Activated T-cell treated with anti-CD3 and anti-CD28 coated beads, Interleukin-2, amount 50 U/mL, for 4 hours (primary cell): Measurements from ENCODE around the gene TELO2. TPM values are rescaled to one million over a fixed set of nuclear protein-coding genes. Genes with fewer than 3 reads are reported as not detected.
"Not testable (repeated sequence)": the region's sequence is repeated elsewhere in the genome, so short reads cannot be mapped to it uniquely, and the experiment has no call there.

Experiments
- ATAC-seq, 2 donors: fragments of 200-7000 bp; cut with Tn5 transposase; one replicate each; pipeline ENCODE4 v1.10.0; 2021
- DNase-seq: peaks from one replicate; pipeline ENCODE4 v3.0.0-alpha.2; 2020
- H3K27me3 Mint-ChIP-seq: one replicate; pipeline ENCODE4 v1.8.0; 2021; ENCODE audit warnings: low read depth, mixed read lengths
- H3K36me3 Mint-ChIP-seq: one replicate; pipeline ENCODE4 v1.8.0; 2022; ENCODE audit warnings: mixed read lengths; ENCODE audit not compliant: insufficient read depth
- H3K4me1 Mint-ChIP-seq: one replicate; pipeline ENCODE4 v1.8.0; 2021; ENCODE audit warnings: low read depth, mixed read lengths
- H3K4me3 Mint-ChIP-seq: one replicate; pipeline ENCODE4 v1.8.0; 2021; ENCODE audit warnings: mild to moderate bottlenecking, moderate library complexity, mixed read lengths
- H3K9me3 Mint-ChIP-seq: one replicate; pipeline ENCODE4 v1.8.0; 2021; ENCODE audit warnings: mixed read lengths
- total RNA-seq, 3 donors: library from RNA; stranded (reverse); gene quantifications; one replicate each; pipeline ENCODE4 v1.2.1, GENCODE V29; 2021

Gene TELO2
- total RNA-seq, 3 donors from 2014 or later, result 103 to 131 (median 121) TPM

DNA sequence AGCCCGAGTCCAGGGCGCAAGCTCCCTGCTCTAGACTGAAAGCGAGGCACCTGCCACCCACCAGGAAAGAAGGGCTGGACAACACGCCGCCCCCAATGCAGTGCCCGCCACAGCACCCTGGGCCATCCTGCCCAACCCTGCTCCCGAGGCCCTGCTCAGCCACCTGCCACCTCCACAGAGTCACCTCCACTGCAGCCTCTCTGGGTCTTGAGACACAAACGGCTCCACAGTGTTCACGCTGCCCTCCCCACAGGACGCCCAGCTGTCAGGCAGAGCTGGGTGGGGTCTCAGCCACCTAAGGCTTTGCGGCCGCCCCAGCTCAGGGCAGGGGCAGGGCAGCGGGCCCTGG, 27.6 kb upstream of the TELO2 start:
- peaks cover 4% of the 10 kb centered on the region for H3K36me3 Mint-ChIP-seq
- peaks cover 9% of the 10 kb centered on the region for H3K4me1 Mint-ChIP-seq
- H3K9me3 Mint-ChIP-seq, result no peaks in the 10 kb centered on the region
- H3K4me3 Mint-ChIP-seq, result no peak overlapping the region
- ATAC-seq (no peak), DNase-seq (no peak)
- no peaks in the 10 kb centered on the region for H3K27me3 Mint-ChIP-seq

DNA sequence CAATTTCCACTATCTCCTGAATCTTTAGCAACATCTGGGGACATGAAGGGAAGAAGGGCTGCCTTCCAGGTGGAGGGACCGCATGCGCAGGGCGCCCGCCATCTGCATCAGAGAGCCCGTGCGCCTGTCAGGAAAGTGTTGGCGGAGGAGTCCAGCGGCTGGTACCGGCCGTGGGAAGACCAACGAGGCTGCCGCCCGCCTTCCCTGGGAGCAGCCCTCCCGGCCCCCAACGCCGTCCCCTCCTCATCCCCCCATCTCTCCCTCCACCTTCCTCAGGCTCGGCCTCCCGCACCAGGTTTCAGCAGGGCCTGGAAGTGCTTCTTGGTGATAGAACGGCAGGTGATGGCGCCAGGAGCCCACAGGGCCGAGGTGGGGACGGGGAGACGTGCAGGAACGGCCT, 27.1 kb upstream of the TELO2 start:
- no peak overlapping the region for H3K4me3 Mint-ChIP-seq
- DNase-seq (no peak), ATAC-seq (no peak)
- no peaks in the 10 kb centered on the region for H3K9me3 Mint-ChIP-seq
- H3K36me3 Mint-ChIP-seq, result peaks cover 4% of the 10 kb centered on the region
- H3K4me1 Mint-ChIP-seq, result peaks cover 13% of the 10 kb centered on the region
- no peaks in the 10 kb centered on the region for H3K27me3 Mint-ChIP-seq

DNA sequence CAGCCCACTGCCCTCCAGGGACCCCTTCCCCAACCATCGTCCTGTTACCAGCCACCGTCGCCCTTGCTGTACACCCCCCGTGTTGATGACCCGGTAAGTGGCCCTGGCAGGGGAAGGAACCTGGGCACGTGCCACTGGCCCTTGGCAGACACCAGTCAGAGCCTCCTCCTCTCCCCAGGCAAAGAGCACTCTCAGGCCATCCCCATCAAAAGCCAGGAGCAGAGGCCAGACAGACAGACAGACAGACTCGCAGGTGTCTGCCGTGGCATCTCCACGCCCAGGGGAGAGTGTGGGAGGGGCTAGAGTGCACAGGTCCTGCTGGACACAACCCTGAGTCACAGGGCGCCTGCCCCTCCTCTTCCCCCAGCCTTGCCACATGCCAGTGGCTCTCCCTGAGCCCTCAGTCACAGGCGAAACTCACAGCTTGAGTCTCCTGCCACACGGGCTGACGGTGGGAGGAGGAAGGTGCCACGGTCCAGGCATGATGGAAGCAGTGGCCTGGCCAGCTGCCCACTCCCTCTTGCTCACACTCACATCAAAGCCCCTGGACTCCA, 26.1 kb upstream of the TELO2 start:
- Mint-ChIP-seq H3K27me3 (no peaks in the 10 kb centered on the region), H3K4me3 (no peak overlapping the region), H3K4me1 (peaks cover 21% of the 10 kb centered on the region), H3K9me3 (no peaks in the 10 kb centered on the region), H3K36me3 (peaks cover 4% of the 10 kb centered on the region)
- ATAC-seq (no peak), DNase-seq (no peak)

DNA sequence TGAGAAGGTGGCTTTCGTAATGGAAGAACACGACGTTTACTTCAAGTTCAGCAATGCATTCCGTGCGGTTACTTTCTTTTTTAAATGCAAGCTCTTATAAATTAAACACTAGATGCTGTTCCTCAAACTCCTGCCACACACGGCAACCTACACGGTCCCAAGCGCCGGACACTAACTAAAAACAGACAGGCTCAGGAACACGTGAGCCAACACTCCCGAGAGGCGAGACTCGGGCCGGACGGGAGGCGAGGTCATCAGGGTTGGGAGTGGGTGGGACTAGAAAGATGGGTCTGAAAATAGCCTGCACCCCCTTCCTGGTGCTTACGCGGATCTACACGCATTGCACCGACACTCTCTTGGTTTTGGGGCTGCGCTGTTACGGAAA, 24.7 kb upstream of the TELO2 start:
- DNase-seq, result no peak
- Mint-ChIP-seq H3K36me3 (peaks cover 2% of the 10 kb centered on the region), H3K4me1 (peaks cover 29% of the 10 kb centered on the region), H3K27me3 (no peaks in the 10 kb centered on the region), H3K4me3 (no peak overlapping the region), H3K9me3 (no peaks in the 10 kb centered on the region)
- no peak for ATAC-seq

DNA sequence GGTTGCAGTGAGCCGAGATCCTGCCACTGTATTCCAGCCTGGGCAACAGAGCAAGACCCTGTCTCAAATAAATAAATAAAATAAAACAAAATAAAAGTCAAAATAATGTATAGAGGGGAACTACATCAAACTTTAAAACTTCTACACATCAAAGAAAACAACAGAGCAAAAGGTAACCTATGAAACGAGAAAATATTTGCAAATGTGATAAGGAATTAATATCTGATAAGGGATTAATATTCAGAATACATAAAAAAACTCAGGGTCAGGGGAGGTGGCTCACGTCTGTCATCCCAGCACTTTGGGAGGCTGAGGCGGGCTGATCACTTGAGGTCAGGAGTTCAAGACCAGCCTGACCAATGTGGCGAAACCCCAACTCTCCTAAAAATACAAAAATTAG, 24.0 kb upstream of the TELO2 start:
- H3K4me3 Mint-ChIP-seq, ATAC-seq, DNase-seq, H3K36me3 Mint-ChIP-seq, H3K9me3 Mint-ChIP-seq, H3K27me3 Mint-ChIP-seq: not testable (repeated sequence)
- H3K4me1 Mint-ChIP-seq, result peaks cover 31% of the 10 kb centered on the region

DNA sequence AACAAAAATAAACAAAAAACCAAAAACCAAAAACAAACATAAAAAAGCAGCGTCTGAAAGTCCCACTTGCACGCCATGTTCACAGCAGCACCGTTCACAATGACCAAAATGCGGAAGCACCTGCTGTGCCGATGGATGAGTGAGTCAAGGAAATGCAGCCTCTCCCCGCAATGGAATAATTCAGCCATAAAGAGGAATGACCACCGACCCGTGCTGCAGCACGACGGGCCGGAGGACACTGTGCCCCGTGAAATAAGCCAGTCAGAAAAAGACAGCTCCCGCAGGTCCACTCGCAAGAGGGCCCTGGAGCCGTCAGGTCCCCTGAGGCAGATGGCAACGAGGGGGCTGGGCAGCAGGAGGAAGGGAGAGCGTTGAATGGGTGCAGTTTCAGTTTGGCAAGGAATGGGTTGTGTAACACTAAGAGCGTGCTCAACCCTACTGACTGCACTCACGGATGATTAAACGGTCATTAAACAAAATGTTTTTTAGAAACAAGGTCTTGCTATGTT, 23.4 kb upstream of the TELO2 start:
- DNase-seq (no peak), ATAC-seq (no peak)
- peaks cover 32% of the 10 kb centered on the region for H3K4me1 Mint-ChIP-seq
- no peaks in the 10 kb centered on the region for H3K9me3 Mint-ChIP-seq
- H3K27me3 Mint-ChIP-seq, result no peaks in the 10 kb centered on the region
- peak overlapping the region; percentile 25 for H3K4me3 Mint-ChIP-seq
- H3K36me3 Mint-ChIP-seq, result peaks cover 2% of the 10 kb centered on the region

DNA sequence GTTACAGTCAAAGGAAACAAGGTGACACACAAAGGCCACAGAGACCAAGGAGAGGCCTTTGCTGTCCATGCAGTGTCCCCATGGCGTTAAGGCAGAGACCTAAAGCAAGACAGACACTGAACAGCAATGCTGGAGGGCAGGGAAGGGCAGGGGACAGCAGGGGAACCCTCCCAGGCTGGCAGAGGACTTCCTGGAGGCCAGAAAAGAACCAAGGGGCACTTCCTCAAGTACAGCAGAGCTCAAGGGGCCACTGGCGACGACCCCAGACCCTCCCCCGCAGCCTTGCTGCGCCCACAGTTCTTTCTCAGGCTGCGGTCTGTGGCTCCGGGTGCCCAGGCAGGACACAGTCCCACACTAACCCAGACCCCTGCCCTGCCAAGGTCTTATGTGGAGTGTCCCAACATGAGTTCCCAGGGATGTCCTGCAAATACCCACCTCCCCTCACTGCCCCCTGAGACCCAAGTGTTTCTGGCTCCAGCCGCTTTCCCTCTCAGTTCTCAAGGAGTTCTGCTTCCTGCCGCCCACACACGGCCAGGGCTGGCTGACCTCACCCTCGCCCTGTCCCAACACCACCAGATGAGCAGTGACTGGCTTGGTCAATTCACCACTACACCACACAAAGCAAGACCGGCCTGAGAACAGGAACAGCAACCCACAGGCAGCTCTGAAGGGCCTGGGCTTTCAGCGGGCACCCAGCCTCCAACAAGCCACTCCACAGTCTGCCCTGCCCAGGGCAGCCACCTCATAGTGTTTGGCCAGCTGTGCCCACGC, 22.5 kb upstream of the TELO2 start:
- no peak overlapping the region for H3K4me3 Mint-ChIP-seq
- DNase-seq, result no peak

DNA sequence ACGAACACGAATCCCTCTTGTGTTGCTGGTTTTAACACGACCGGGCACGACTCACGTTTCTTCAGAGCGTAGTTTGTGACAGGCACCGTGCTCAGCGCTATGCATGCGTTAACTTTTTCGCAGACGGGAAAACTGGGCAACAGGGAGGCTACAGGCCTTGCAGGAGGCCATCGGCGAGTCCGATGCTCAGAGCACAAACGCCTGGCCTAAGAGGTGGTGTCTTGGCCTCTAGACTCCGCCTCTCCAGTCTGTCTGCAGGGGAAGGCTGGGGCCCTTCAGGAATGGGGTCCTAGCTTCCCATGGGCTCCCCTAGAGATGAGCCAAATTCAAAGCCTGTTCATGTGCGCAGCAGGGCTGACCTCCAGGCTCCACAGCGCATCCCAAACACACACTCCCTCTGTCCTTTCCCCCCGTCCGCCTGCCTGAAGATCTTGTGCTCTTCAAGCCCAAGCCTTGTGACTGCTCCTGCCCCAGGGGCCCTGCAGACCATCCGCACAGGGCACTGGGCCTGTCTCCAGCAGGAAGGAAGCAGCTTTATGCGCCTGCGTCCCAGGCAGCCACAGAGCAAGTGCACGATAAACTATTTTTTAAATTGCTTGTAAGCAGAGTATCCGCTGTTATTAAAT, 21.5 kb upstream of the TELO2 start:
- DNase-seq (no peak), ATAC-seq (no peak)
- H3K4me1 Mint-ChIP-seq, result peaks cover 38% of the 10 kb centered on the region
- H3K4me3 Mint-ChIP-seq, result no peak overlapping the region
- H3K36me3 Mint-ChIP-seq, result peaks cover 2% of the 10 kb centered on the region
- H3K9me3 Mint-ChIP-seq, result no peaks in the 10 kb centered on the region
- H3K27me3 Mint-ChIP-seq, result no peaks in the 10 kb centered on the region

More for the DNA sequence above, 22.5 kb upstream of the TELO2 start:
- no peak for ATAC-seq
- H3K9me3 Mint-ChIP-seq, result no peaks in the 10 kb centered on the region
- H3K4me1 Mint-ChIP-seq, result peaks cover 35% of the 10 kb centered on the region
- H3K27me3 Mint-ChIP-seq, result no peaks in the 10 kb centered on the region
- H3K36me3 Mint-ChIP-seq, result peaks cover 2% of the 10 kb centered on the region

DNA sequence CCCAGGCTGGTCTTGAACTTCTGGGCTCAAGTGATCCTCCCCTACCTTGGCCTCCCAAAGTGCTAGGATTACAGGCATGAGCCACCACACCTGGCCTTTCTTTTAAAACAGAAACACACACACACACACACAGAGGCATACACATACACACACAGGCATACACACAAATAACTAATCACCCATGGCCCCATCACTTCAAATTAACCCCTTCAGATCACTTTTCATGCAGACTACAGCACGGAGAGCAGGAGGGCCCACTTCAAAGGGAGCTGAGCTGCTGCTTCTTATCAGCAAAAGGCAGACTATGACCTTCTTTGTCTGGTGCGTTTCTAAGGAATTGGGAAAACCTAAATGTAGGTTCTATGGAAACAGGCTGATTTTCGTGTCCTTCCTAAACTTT, 20.2 kb upstream of the TELO2 start:
- ATAC-seq, result no peak
- DNase-seq, result no peak
- H3K27me3 Mint-ChIP-seq, result no peaks in the 10 kb centered on the region
- peaks cover 2% of the 10 kb centered on the region for H3K36me3 Mint-ChIP-seq
- H3K4me3 Mint-ChIP-seq, result peak overlapping the region; percentile 70
- H3K9me3 Mint-ChIP-seq, result no peaks in the 10 kb centered on the region
- peaks cover 35% of the 10 kb centered on the region for H3K4me1 Mint-ChIP-seq

DNA sequence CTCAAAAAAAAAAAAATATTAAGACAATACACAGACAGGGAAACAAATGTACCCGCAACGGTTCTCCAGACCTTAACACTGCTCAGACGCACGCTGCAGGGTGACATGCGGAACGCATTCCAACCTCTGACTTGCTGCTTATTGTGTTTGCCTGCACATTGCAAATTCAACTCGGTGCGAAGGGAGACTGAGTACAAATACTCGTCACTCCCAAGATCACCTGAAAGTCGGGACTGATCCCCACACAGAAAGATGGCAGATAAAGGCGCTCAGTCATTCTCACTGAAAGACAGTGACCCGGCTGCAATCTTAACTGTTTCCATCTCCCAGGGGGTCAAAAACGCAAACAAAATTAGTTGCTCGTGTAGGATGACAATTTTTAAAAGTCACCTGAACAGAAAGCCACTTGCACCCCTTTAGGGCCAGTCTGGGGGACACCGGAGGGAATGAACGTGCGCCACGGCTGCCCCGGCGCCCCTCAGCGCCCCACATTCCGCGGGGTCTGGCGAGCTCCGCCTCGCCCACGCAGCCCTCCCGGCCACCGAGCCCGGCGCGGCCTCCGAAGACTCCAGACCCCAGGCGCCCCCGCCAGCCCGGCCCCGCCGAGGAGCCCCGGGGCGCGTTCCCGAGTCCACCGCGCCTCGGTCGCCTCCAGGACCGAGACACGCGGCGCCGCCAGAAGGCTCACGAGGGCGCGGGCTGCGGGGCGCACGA, 18.9 kb upstream of the TELO2 start:
- Mint-ChIP-seq H3K4me3 (peak overlapping the region; percentile 79), H3K9me3 (no peaks in the 10 kb centered on the region), H3K36me3 (peaks cover 2% of the 10 kb centered on the region), H3K27me3 (peaks cover 5% of the 10 kb centered on the region), H3K4me1 (peaks cover 35% of the 10 kb centered on the region)
- DNase-seq (no peak), ATAC-seq (peak in 1 of 2 donors; percentile 6)

DNA sequence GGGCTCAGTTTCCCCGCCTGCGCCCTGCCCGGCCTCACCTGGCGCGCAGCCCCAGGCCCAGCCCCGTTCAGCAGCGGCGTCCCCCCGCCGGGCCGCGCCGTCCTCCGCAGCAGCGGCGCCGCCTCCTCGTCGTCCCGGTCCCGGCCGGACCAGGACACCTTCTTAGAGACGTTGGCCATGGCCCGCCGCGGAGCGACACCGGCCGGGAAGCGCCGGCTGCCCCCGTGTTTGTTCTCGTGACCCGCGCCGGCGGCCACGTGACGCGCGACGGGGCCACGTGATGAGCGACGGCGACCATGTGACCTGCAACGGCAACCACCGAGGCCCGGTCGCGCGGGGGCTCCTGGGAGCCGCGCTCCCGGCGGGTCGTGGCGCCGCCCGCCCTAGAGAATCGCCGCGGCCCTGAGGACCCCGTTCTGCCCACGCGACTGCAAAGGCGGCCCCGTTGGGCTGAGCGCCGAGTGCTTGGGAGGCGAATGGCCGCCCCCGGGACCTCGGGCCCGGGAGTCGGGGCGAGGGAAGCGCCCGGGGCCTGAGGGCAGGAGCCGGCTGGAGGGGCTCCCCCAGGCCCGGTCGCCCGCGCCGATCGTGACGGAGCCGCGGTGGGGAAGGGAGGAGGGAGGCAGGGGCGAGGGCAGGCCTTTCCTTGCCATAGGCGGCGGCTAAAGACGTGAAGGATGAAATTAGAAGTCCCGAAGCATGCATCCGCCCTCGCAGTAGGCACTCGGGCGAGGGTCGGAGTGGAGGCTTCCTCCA, 18.2 kb upstream of the TELO2 start, which contains the start of gene CLCN7:
TSS of gene CLCN7 (minus strand) at position 233 of the 756 bp plus-strand sequence. CDS start at position 179, 54 bp downstream.
- Mint-ChIP-seq H3K9me3 (no peaks in the 10 kb centered on the region), H3K4me1 (peaks cover 31% of the 10 kb centered on the region), H3K4me3 (peak within 1 kb of the TSS; percentile 86), H3K36me3 (no peaks in the 10 kb centered on the region), H3K27me3 (peaks cover 5% of the 10 kb centered on the region)
- DNase-seq (peak; percentile 81), ATAC-seq (peak; percentile 91)

DNA sequence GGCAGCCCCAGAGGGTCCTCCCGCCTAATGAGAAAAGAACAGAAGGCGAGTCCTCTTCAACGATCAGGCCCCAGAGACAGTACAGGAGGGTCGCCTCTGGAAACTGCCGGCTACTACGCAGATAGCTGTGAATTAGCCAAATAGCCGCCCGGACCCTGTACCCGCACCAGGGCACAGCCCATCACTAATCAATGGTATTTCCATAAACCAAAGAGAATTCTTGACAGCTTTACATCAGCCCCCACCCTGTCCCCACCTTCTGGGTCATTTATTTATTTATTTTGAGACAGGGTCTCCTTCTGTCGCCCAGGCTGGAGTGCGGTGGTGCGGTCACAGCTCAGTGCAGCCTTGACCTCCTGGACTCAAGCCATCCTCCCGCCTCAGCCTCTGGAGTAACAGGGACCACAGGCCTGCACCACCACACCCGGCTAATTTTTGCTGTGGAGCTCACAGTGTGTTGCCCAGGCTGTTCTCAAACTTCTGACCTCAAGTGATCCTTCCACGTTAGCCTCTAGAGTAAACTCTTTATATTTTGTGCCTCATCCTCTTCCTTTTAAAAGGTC, 17.5 kb upstream of the TELO2 start:
- H3K4me1 Mint-ChIP-seq, result peaks cover 29% of the 10 kb centered on the region
- H3K4me3 Mint-ChIP-seq, result peak overlapping the region; percentile 86
- peaks cover 5% of the 10 kb centered on the region for H3K27me3 Mint-ChIP-seq
- H3K36me3 Mint-ChIP-seq, result no peaks in the 10 kb centered on the region
- ATAC-seq (no peak), DNase-seq (no peak)
- no peaks in the 10 kb centered on the region for H3K9me3 Mint-ChIP-seq

DNA sequence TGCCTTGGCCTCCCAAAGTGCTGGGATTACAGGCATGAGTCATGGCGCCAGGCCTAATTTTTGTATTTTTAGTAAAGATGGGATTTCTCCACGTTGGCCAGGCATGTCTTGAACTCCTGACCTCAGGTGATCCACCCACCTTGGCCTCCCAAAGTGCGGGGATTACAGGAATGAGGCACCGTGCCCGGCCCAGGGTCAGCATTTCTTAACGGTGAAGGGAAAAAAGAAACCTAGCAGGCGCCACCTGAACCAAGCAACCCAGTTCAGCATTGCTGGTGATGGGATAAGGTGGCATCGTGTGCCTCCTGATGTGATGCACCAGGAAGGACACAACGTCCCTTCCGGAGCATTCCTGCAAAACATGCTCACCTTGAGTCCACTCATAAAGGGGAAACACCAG, 16.1 kb upstream of the TELO2 start:
- H3K4me1 Mint-ChIP-seq, result peaks cover 18% of the 10 kb centered on the region
- ATAC-seq (no peak), DNase-seq (no peak)
- no peaks in the 10 kb centered on the region for H3K36me3 Mint-ChIP-seq
- peak overlapping the region; percentile 50 for H3K4me3 Mint-ChIP-seq
- H3K27me3 Mint-ChIP-seq, result peaks cover 7% of the 10 kb centered on the region
- H3K9me3 Mint-ChIP-seq, result no peaks in the 10 kb centered on the region
